Measurements from ENCODE around the gene SARNP. TPM values are rescaled to one million over a fixed set of nuclear protein-coding genes. Genes with fewer than 3 reads are reported as not detected.
A peak's percentile ranks its signal among the peaks of the same experiment; 100 is the strongest.

The SARNP gene
- total RNA-seq, 1 donor from 2014 or later, result 98.7 TPM

DNA sequence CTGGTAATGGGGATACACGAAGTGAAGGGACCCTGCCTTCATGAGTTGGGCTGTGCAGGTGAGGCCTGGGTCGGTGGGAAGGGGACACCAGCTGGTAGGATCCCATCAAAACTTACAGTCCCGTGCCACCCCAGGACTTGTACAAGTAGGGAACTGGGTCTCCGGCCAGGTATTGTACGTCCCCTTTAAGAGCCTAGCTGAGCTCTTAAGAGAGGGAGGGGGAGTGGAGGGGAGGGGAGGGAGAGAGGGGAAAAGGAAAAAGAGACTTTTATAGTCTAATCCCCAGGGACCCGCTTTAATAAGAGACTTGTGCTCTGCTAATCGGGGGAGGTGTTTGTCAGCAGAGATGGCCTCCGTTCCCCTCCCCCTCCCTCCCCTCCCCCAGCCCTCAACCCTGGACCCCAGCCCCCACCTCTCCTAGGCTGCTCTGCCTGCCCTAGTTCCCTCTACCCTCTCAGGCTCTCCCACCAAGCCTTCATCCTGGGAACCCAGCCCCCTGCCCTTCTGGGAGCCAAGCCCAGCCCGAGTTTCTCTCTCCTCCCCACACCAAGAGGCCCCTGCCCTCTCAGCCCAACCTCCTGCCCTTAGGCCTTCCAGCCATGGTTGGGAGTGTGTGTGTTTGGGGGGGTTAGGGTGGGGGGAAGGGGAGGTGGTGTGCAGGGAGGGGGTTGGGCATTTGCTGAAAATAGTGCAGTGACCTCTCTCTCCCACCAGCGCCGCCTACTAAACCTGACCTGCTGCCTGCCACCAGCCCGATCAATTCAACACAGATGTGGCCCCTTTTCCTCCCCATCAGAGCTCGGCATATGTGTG is 72.0 kb downstream of the SARNP start:
- Mint-ChIP-seq H3K4me1 (ENCODE audit: low read depth, unreplicated experiment) (peaks cover 44% of the 10 kb centered on the region), H3K9me3 (ENCODE audit: unreplicated experiment) (peaks cover 21% of the 10 kb centered on the region), H3K4me3 (ENCODE audit: unreplicated experiment) (peak overlapping the region; percentile 99), H3K27ac (ENCODE audit: unreplicated experiment) (peak overlapping the region; percentile 97), H3K27me3 (ENCODE audit: unreplicated experiment) (peaks cover 13% of the 10 kb centered on the region), H3K36me3 (ENCODE audit: unreplicated experiment) (no peaks in the 10 kb centered on the region)
- DNase-seq, result peak; percentile 85
- no peak for TF ChIP-seq CTCF (IDR thresholded peaks at IDR 0.05; ENCODE audit: partially characterized antibody, unreplicated experiment)

GRCh38 chr12:55744340-55745030 is 73.0 kb downstream of the SARNP start:
- no peak for DNase-seq
- peaks cover 19% of the 10 kb centered on the region for H3K9me3 Mint-ChIP-seq (ENCODE audit: unreplicated experiment)
- TF ChIP-seq CTCF (IDR thresholded peaks at IDR 0.05; ENCODE audit: partially characterized antibody, unreplicated experiment), result no peak
- peaks cover 13% of the 10 kb centered on the region for H3K27me3 Mint-ChIP-seq (ENCODE audit: unreplicated experiment)
- H3K4me3 Mint-ChIP-seq (ENCODE audit: unreplicated experiment), result peak overlapping the region; percentile 99
- H3K4me1 Mint-ChIP-seq (ENCODE audit: low read depth, unreplicated experiment), result peaks cover 42% of the 10 kb centered on the region
- no peaks in the 10 kb centered on the region for H3K36me3 Mint-ChIP-seq (ENCODE audit: unreplicated experiment)
- H3K27ac Mint-ChIP-seq (ENCODE audit: unreplicated experiment), result peak overlapping the region; percentile 95

DNA sequence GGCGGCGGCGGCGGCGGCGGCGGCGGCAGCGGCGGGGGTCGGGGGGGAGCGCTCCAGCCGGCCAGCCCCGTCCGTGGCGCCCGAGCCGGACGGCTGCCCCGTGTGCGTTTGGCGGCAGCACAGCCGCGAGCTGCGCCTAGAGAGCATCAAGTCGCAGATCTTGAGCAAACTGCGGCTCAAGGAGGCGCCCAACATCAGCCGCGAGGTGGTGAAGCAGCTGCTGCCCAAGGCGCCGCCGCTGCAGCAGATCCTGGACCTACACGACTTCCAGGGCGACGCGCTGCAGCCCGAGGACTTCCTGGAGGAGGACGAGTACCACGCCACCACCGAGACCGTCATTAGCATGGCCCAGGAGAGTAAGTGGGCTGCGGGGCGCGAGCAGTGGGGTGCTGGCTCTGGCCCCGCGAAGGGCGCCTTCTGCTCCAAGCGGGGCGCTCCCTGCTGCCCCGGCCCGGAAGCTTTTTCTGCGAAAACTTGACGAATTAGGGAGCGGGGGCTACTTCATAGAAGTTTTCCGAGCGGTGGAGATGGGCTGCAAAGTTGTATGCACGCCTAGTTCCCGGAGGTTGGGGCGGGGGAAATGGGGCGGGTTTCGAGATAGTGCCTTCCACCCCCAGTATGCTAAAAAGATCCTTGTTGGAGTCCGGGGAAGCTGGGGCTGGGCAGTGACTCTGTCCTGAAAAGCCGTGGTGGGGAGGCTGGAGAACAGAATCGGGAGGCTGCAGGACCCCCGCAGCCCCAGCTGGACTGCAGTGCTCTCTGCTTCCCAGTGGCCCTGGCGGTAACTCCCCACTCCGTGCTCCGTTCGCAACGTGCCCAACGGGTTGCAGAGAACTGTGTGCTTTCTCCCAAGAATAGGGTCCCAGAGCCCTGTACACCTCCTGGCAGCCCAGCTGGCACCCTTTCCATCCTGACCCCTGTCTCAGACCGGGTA is 73.9 kb downstream of the SARNP start:
- Mint-ChIP-seq H3K9me3 (ENCODE audit: unreplicated experiment) (peaks cover 19% of the 10 kb centered on the region), H3K36me3 (ENCODE audit: unreplicated experiment) (no peaks in the 10 kb centered on the region), H3K4me3 (ENCODE audit: unreplicated experiment) (peak overlapping the region; percentile 99), H3K4me1 (ENCODE audit: low read depth, unreplicated experiment) (peaks cover 34% of the 10 kb centered on the region), H3K27me3 (ENCODE audit: unreplicated experiment) (peaks cover 13% of the 10 kb centered on the region), H3K27ac (ENCODE audit: unreplicated experiment) (peak overlapping the region; percentile 95)
- peak; percentile 67 for DNase-seq
- no peak for TF ChIP-seq CTCF (IDR thresholded peaks at IDR 0.05; ENCODE audit: partially characterized antibody, unreplicated experiment)

- Mint-ChIP-seq H3K27ac (ENCODE audit: unreplicated experiment) (peak within 1 kb of the TSS; percentile 99), H3K9me3 (ENCODE audit: unreplicated experiment) (peaks cover 19% of the 10 kb centered on the region), H3K36me3 (ENCODE audit: unreplicated experiment) (no peaks in the 10 kb centered on the region), H3K4me3 (ENCODE audit: unreplicated experiment) (peak within 1 kb of the TSS; percentile 99), H3K4me1 (ENCODE audit: low read depth, unreplicated experiment) (peaks cover 30% of the 10 kb centered on the region), H3K27me3 (ENCODE audit: unreplicated experiment) (peaks cover 11% of the 10 kb centered on the region)
- DNase-seq, result peak; percentile 88
- no peak for TF ChIP-seq CTCF (IDR thresholded peaks at IDR 0.05; ENCODE audit: partially characterized antibody, unreplicated experiment)
Observed at GRCh38 chr12:55742719-55743405, 74.7 kb downstream of the SARNP start, which contains the start of gene GDF11. Gene GDF11 (plus strand): TSS chr12:55743122. CDS start chr12:55743317, 195 bp downstream.
